ENCODE data around the gene ALDH1L2. TPM values are rescaled to one million over a fixed set of nuclear protein-coding genes. Genes with fewer than 3 reads are reported as not detected.

The ALDH1L2 gene
- total and polyA plus RNA-seq, 4 donors = 0.03 to 0.25 (median 0.15) TPM

DNA sequence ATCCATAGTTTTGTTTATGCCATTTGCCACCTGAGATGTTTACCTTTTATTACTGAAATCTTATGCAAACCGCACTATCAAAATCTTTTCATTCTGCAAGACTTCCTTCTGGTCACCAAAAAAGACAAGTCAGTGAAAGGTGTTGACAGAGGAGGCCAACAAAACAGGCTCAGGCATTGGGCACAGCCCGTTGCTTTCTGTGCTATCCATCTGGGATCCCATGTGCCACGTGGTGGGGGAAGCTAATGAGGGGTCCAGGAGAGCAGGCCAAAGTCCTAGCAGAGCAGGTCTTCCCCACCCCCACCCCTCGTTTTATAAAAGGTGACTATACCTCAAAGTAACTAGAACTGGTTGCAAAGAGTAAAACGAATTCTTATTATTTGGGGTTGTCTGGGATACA, 1.2 kb downstream of the ALDH1L2 start (continued):
- TF ChIP-seq, protein P1, sequence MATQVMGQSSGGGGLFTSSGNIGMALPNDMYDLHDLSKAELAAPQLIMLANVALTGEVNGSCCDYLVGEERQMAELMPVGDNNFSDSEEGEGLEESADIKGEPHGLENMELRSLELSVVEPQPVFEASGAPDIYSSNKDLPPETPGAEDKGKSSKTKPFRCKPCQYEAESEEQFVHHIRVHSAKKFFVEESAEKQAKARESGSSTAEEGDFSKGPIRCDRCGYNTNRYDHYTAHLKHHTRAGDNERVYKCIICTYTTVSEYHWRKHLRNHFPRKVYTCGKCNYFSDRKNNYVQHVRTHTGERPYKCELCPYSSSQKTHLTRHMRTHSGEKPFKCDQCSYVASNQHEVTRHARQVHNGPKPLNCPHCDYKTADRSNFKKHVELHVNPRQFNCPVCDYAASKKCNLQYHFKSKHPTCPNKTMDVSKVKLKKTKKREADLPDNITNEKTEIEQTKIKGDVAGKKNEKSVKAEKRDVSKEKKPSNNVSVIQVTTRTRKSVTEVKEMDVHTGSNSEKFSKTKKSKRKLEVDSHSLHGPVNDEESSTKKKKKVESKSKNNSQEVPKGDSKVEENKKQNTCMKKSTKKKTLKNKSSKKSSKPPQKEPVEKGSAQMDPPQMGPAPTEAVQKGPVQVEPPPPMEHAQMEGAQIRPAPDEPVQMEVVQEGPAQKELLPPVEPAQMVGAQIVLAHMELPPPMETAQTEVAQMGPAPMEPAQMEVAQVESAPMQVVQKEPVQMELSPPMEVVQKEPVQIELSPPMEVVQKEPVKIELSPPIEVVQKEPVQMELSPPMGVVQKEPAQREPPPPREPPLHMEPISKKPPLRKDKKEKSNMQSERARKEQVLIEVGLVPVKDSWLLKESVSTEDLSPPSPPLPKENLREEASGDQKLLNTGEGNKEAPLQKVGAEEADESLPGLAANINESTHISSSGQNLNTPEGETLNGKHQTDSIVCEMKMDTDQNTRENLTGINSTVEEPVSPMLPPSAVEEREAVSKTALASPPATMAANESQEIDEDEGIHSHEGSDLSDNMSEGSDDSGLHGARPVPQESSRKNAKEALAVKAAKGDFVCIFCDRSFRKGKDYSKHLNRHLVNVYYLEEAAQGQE (IDR thresholded peaks at IDR 0.05) = no peak
- TF ChIP-seq HNF4G (IDR thresholded peaks at IDR 0.05) = no peak
- TF ChIP-seq, protein P2, sequence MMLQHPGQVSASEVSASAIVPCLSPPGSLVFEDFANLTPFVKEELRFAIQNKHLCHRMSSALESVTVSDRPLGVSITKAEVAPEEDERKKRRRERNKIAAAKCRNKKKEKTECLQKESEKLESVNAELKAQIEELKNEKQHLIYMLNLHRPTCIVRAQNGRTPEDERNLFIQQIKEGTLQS (IDR thresholded peaks at IDR 0.05) = no peak
- no peak for TF ChIP-seq SP1 (IDR thresholded peaks at IDR 0.05)

- no peak for DNase-seq (ENCODE audit: low spot score)
- H3K4me1 ChIP-seq (ENCODE audit: control insufficient read depth in 4 of 4, insufficient read depth in 4 of 4, low read length in 3 of 4) = peaks cover 0 to 3% (median 0%) of the 10 kb centered on the region in 4 donors
- no peaks in the 10 kb centered on the region for H3K9me3 ChIP-seq (ENCODE audit: control insufficient read depth in 4 of 4, low read length in 3 of 4)
- H3K9ac ChIP-seq (ENCODE audit: low read depth in 1 of 2, low read length in 2 of 2) = no peak overlapping the region
- WGBS = 89% methylated on average over 11 of the region's 11 CpGs
- H3K36me3 ChIP-seq (ENCODE audit: control insufficient read depth in 4 of 4, insufficient read depth in 3 of 4, low read depth in 1 of 4, low read length in 3 of 4) = no peaks in the 10 kb centered on the region
- peaks cover 0 to 2% (median 0%) of the 10 kb centered on the region in 4 donors for H3K27me3 ChIP-seq (ENCODE audit: control insufficient read depth in 4 of 4, insufficient read depth in 4 of 4, low read length in 3 of 4)
- no peak overlapping the region for H3K27ac ChIP-seq (ENCODE audit: low read depth in 1 of 2, low read length in 2 of 2)
- no peak for TF ChIP-seq HNF4A (conservative IDR thresholded peaks at IDR 0.05)
- TF ChIP-seq YY1 (IDR thresholded peaks at IDR 0.05) = no peak
- no peak for TF ChIP-seq FOXA2 (IDR thresholded peaks at IDR 0.05)
- no peak for TF ChIP-seq CTCF (IDR thresholded peaks at IDR 0.05; ENCODE audit: low read depth, low read length, missing input control)
- no peak for TF ChIP-seq RXRA (IDR thresholded peaks at IDR 0.05)
- TF ChIP-seq, protein P2 (IDR thresholded peaks at IDR 0.05) = no peak
- TF ChIP-seq JUND (IDR thresholded peaks at IDR 0.05) = no peak
- TF ChIP-seq ZBTB33 (IDR thresholded peaks at IDR 0.05) = no peak
- no peak for TF ChIP-seq NR2F2 (IDR thresholded peaks at IDR 0.05)
- H3K4me3 ChIP-seq (ENCODE audit: low read depth in 1 of 3, low read length in 3 of 3) = no peak overlapping the region
Measured at GRCh38 chr12:105078712-105079570, 5.3 kb downstream of the ALDH1L2 start.
